CD14-positive monocyte (primary cell): ENCODE data around the gene LNP1. TPM values are rescaled to one million over a fixed set of nuclear protein-coding genes. Genes with fewer than 3 reads are reported as not detected.

Experiments used
- DNase-seq, 3 donors: peaks; one replicate each; pipeline ENCODE4 v3.0.0-alpha.2; 2011 to 2022
- H2AFZ ChIP-seq: 2 replicates; pipeline ENCODE4 v1.6.0; 2012; ENCODE audit warnings: mild to moderate bottlenecking, low read depth, low read length, inconsistent platforms; ENCODE audit not compliant: insufficient read depth, poor library complexity, severe bottlenecking
- H3K27ac ChIP-seq, 2 donors: 1 replicate in 1 of 2; 2 replicates in 1 of 2; pipeline ENCODE4 v1.5.1; 2012 to 2013; ENCODE audit warnings: low read length in 2 of 2, control low read depth in 1 of 2, inconsistent platforms in 1 of 2, low read depth in 1 of 2, mild to moderate bottlenecking in 1 of 2
- H3K27me3 ChIP-seq, 2 donors: one replicate each; pipeline versions ENCODE4 v1.6.0 to v1.6.1; 2011 to 2013; ENCODE audit warnings: low read length in 2 of 2; ENCODE audit not compliant: control insufficient read depth in 2 of 2, insufficient read depth in 2 of 2
- H3K36me3 ChIP-seq, 2 donors: replicated peaks in 1 of 2; 1 replicate in 1 of 2; 2 replicates in 1 of 2; pipeline versions ENCODE4 v1.5.1 to v1.6.1; 2012 to 2013; ENCODE audit warnings: low read length in 2 of 2, control low read depth in 1 of 2, inconsistent platforms in 1 of 2, mild to moderate bottlenecking in 1 of 2; ENCODE audit not compliant: insufficient read depth in 2 of 2, control insufficient read depth in 1 of 2
- H3K4me1 ChIP-seq, 2 donors: 1 replicate in 1 of 2; 2 replicates in 1 of 2; pipeline versions ENCODE4 v1.5.1 to v1.6.1; 2012 to 2013; ENCODE audit warnings: low read length in 2 of 2, control low read depth in 1 of 2, inconsistent platforms in 1 of 2, mild to moderate bottlenecking in 1 of 2, moderate library complexity in 1 of 2; ENCODE audit not compliant: insufficient read depth in 2 of 2, control insufficient read depth in 1 of 2
- H3K4me2 ChIP-seq: replicated peaks from 2 replicates; pipeline ENCODE3; 2012; ENCODE audit warnings: low read length, moderate library complexity, mild to moderate bottlenecking; ENCODE audit not compliant: poor library complexity, severe bottlenecking; ENCODE audit errors: extremely low read depth
- H3K4me3 ChIP-seq, 3 experiments: fragments of 200-600 bp in 1 of 3; sonication (generic) in 1 of 3; replicated peaks in 1 of 3; 1 replicate in 2 of 3; 2 replicates in 1 of 3; pipeline ENCODE4 v1.5.1; 2011 to 2013; ENCODE audit warnings: low read length in 3 of 3, mild to moderate bottlenecking in 3 of 3, control low read depth in 2 of 3, low read depth in 2 of 3, inconsistent platforms in 1 of 3, moderate library complexity in 1 of 3
- H3K79me2 ChIP-seq: 2 replicates; pipeline ENCODE4 v1.6.0; 2012; ENCODE audit warnings: mild to moderate bottlenecking, control low read depth, inconsistent platforms, low read length, moderate library complexity; ENCODE audit not compliant: insufficient read depth
- H3K9ac ChIP-seq: 2 replicates; pipeline ENCODE4 v1.6.0; 2017; ENCODE audit warnings: low read length, mild to moderate bottlenecking; ENCODE audit not compliant: insufficient read depth, poor library complexity, severe bottlenecking
- H3K9me3 ChIP-seq, 2 donors: replicated peaks in 1 of 2; 1 replicate in 1 of 2; 2 replicates in 1 of 2; pipeline versions ENCODE4 v1.5.1 to v1.6.1; 2012 to 2013; ENCODE audit warnings: low read length in 2 of 2, control low read depth in 1 of 2; ENCODE audit not compliant: control insufficient read depth in 1 of 2, insufficient read depth in 1 of 2
- H4K20me1 ChIP-seq: 2 replicates; pipeline ENCODE4 v1.6.0; 2012; ENCODE audit warnings: mild to moderate bottlenecking, low read length, control low read depth, moderate library complexity; ENCODE audit not compliant: insufficient read depth
- H3K27ac Mint-ChIP-seq, 7 donors: one replicate each; pipeline ENCODE4 v1.8.0; 2020; ENCODE audit warnings: mild to moderate bottlenecking in 7 of 7, mixed read lengths in 7 of 7, moderate library complexity in 6 of 7, inconsistent platforms in 2 of 7
- H3K27me3 Mint-ChIP-seq, 3 donors: one replicate each; pipeline ENCODE4 v1.8.0; 2021 to 2022; ENCODE audit warnings: low read depth in 3 of 3, mild to moderate bottlenecking in 3 of 3, mixed read lengths in 3 of 3, moderate library complexity in 3 of 3, inconsistent platforms in 1 of 3
- H3K36me3 Mint-ChIP-seq, 2 donors: one replicate each; pipeline ENCODE4 v1.8.0; 2020; ENCODE audit warnings: mixed read lengths in 2 of 2, inconsistent platforms in 1 of 2, mild to moderate bottlenecking in 1 of 2
- H3K4me1 Mint-ChIP-seq: one replicate; pipeline ENCODE4 v1.8.0; 2020; ENCODE audit warnings: mild to moderate bottlenecking, mixed read lengths
- H3K4me3 Mint-ChIP-seq, 2 donors: one replicate each; pipeline ENCODE4 v1.8.0; 2020; ENCODE audit warnings: mild to moderate bottlenecking in 2 of 2, mixed read lengths in 2 of 2, moderate library complexity in 1 of 2
- H3K9me3 Mint-ChIP-seq, 7 donors: one replicate each; pipeline ENCODE4 v1.8.0; 2020 to 2022; ENCODE audit warnings: mixed read lengths in 7 of 7, mild to moderate bottlenecking in 6 of 7, moderate library complexity in 6 of 7, inconsistent platforms in 2 of 7
- CTCF ChIP-seq: fragments of 200-600 bp; IDR thresholded peaks from one replicate; pipeline ENCODE4 v1.8.0; 2022; ENCODE audit warnings: antibody characterized with exemption, mild to moderate bottlenecking
- WGBS: methylation state at CpG from one replicate; pipeline ENCODE4 v1.1.5; 2013; ENCODE audit warnings: missing lambda C conversion rate; ENCODE audit not compliant: insufficient coverage; 5-methylcytosine and 5-hydroxymethylcytosine counted together
- intact Hi-C, 2 donors: fragments of 100-400 bp; cut with micrococcal nuclease; formaldehyde crosslinking; loops; one replicate each; pipeline versions ENCODE4 v1.15.0 to v1.15.1; 2023
- polyA plus RNA-seq, 3 donors: library from polyadenylated mRNA; depleted of rRNA in 1 of 3; unstranded in 2 of 3; stranded (reverse) in 1 of 3; fragments of 300-500 nt in 2 of 3; fragments of >200 nt in 1 of 3; fragmentation: Illumina TruSeq in 2 of 3; gene quantifications; 1 replicate in 2 of 3; 2 replicates in 1 of 3; pipeline ENCODE4 v1.2.3, GENCODE V29; 2012 to 2021

The LNP1 gene
- polyA plus RNA-seq, 3 donors: 0.07 to 0.26 (median 0.08) TPM

- no peaks in the 10 kb centered on the region for H3K9me3 ChIP-seq
- no peak within 1 kb of the TSS for H3K27ac ChIP-seq
- peaks cover 1 to 20% (median 16%) of the 10 kb centered on the region in 3 donors for H3K27me3 Mint-ChIP-seq
- H3K4me3 ChIP-seq: peak within 1 kb of the TSS; percentile 17 to 74 (median 39)
- TF ChIP-seq CTCF: no peak
- H3K4me2 ChIP-seq: peak within 1 kb of the TSS; percentile 81
- peaks cover 6 to 11% of the 10 kb centered on the region in 2 donors for H3K27me3 ChIP-seq
- H3K36me3 Mint-ChIP-seq: no peaks in the 10 kb centered on the region
- 2% methylated on average over 51 of the region's 56 CpGs for WGBS
- peak; percentile 80 to 86 (median 85) for DNase-seq
- H3K27ac Mint-ChIP-seq: peak within 1 kb of the TSS in 2 of 7 donors; percentile 21 to 66
- intact Hi-C loops: no loop called here
- H2AFZ ChIP-seq: peak within 1 kb of the TSS; percentile 92
- peak within 1 kb of the TSS; percentile 49 for H3K9ac ChIP-seq
- H3K36me3 ChIP-seq: no peaks in the 10 kb centered on the region
- H3K4me1 Mint-ChIP-seq: peaks cover 31% of the 10 kb centered on the region
- H3K79me2 ChIP-seq: no peaks in the 10 kb centered on the region
- H4K20me1 ChIP-seq: no peaks in the 10 kb centered on the region
- H3K4me3 Mint-ChIP-seq: peak within 1 kb of the TSS; percentile 85 to 91
- H3K9me3 Mint-ChIP-seq: peaks cover 0 to 3% (median 0%) of the 10 kb centered on the region in 7 donors
- H3K4me1 ChIP-seq: peaks cover 11 to 21% of the 10 kb centered on the region in 2 donors
Measured at GRCh38 chr3:100492059-100493006, 91.0 kb downstream of the LNP1 start, which contains the start of gene TMEM45A. Gene TMEM45A, plus strand, starts transcription at chr3:100492619. Its CDS starts 62,593 bp downstream, at chr3:100555212.

GRCh38 chr3:100496711-100497261, 95.4 kb downstream of the LNP1 start:
- H3K27me3 Mint-ChIP-seq: peaks cover 0 to 18% (median 10%) of the 10 kb centered on the region in 3 donors
- peaks cover 0 to 2% (median 0%) of the 10 kb centered on the region in 7 donors for H3K9me3 Mint-ChIP-seq
- Histone ChIP-seq H3K9ac (no peak overlapping the region), H2AFZ (no peak overlapping the region), H3K4me3 (no peak overlapping the region), H3K79me2 (no peaks in the 10 kb centered on the region), H3K27me3 (peaks cover 0 to 5% of the 10 kb centered on the region in 2 donors), H4K20me1 (no peaks in the 10 kb centered on the region), H3K9me3 (no peaks in the 10 kb centered on the region), H3K4me2 (no peak overlapping the region), H3K27ac (no peak overlapping the region), H3K36me3 (no peaks in the 10 kb centered on the region), H3K4me1 (peaks cover 10 to 21% of the 10 kb centered on the region in 2 donors)
- no peak for TF ChIP-seq CTCF
- no peaks in the 10 kb centered on the region for H3K36me3 Mint-ChIP-seq
- intact Hi-C loops: no loop called here
- DNase-seq: no peak
- peaks cover 29% of the 10 kb centered on the region for H3K4me1 Mint-ChIP-seq
- no peak overlapping the region for H3K4me3 Mint-ChIP-seq
- H3K27ac Mint-ChIP-seq: no peak overlapping the region
